SK-N-MC (cell line): ENCODE measurements around the gene SPATA17.

Experiments used
- DNase-seq: peaks from one replicate; pipeline ENCODE4 v3.0.0-alpha.2; 2011; ENCODE audit warnings: low read depth, low spot score
- H3K27ac ChIP-seq: fragments of 200-600 bp; sonication (generic); 2 replicates; pipeline ENCODE4 v1.5.1; 2016; ENCODE audit warnings: mixed run types
- H3K36me3 ChIP-seq: fragments of 200-600 bp; sonication (generic); 2 replicates; pipeline ENCODE4 v1.6.1; 2017; ENCODE audit warnings: antibody characterized with exemption, low read length, mixed read lengths; ENCODE audit not compliant: insufficient read depth
- H3K4me3 ChIP-seq: fragments of 200-600 bp; sonication (generic); 2 replicates; pipeline ENCODE4 v1.5.1; 2016
- H3K9ac ChIP-seq: fragments of 200-600 bp; sonication (generic); 2 replicates; pipeline ENCODE4 v1.8.0; 2017; ENCODE audit warnings: mixed run types, mixed read lengths; ENCODE audit not compliant: insufficient read length
- H3K9me3 ChIP-seq: fragments of 200-600 bp; sonication (generic); 2 replicates; pipeline ENCODE4 v1.6.1; 2017; ENCODE audit warnings: low read depth, mild to moderate bottlenecking, antibody characterized with exemption, low read length, moderate library complexity, mixed read lengths
- EZH2 ChIP-seq: fragments of 200-600 bp; sonication (generic); IDR thresholded peaks from one replicate; pipeline ENCODE4 v1.6.1; 2017; ENCODE audit warnings: antibody characterized with exemption
- FOXP2 ChIP-seq: optimal IDR thresholded peaks from 2 replicates; pipeline ENCODE3; 2011; ENCODE audit warnings: mild to moderate bottlenecking, moderate library complexity; ENCODE audit not compliant: insufficient read depth; ENCODE audit errors: extremely low read length, control extremely low read depth
- POLR2AphosphoS5 ChIP-seq: IDR thresholded peaks from 2 replicates; pipeline ENCODE4 v1.6.1; 2012; ENCODE audit warnings: mild to moderate bottlenecking, low read depth, low read length, borderline replicate concordance

SPATA17 gene

DNA sequence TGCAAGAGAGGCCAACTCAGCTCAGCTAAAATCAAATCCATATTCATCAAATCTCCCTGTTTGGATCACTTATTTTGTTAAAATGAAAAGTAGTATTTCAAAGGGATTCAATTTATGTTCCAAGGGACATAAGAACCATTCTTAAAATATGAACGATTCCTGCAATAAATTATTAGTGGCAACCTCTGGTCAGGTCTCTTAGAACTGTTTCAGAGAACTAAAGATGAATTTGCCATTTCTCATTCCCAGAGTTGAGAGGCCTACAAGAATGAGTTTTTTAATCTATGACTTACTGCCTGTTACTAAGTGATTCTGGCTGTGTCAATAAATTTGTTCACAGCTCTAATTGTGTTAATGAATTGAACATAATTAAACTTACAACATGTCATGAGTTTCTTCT lies 268.5 kb downstream of the SPATA17 start:
- TF ChIP-seq FOXP2 (no peak), POLR2AphosphoS5 (no peak), EZH2 (no peak)
- Histone ChIP-seq H3K36me3 (no peaks in the 10 kb centered on the region), H3K4me3 (no peak overlapping the region), H3K9me3 (no peaks in the 10 kb centered on the region), H3K9ac (no peak overlapping the region), H3K27ac (no peak overlapping the region)
- DNase-seq = no peak

DNA sequence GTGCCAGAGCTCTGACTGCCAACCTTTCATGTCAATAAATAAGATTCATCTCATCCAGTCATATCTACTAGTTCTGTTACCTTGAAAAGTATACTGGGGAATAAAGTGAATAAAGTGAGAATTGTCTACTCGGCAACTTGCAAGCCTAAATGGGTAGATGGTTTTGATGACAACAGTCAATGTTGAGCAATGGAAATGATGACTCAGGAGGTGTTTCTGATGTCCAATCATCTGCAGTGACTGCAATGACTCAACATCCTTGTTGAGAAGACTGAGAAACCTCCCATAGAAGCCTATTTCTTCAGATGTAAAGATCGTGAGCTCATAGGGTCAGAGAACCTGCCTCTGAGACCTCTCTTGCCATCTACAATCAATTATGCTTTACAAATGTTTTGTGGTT lies 276.4 kb downstream of the SPATA17 start:
- TF ChIP-seq POLR2AphosphoS5 = no peak
- no peak for TF ChIP-seq EZH2
- no peak for TF ChIP-seq FOXP2
- no peaks in the 10 kb centered on the region for H3K9me3 ChIP-seq
- DNase-seq = no peak
- no peak overlapping the region for H3K9ac ChIP-seq
- H3K36me3 ChIP-seq = no peaks in the 10 kb centered on the region
- no peak overlapping the region for H3K4me3 ChIP-seq
- no peak overlapping the region for H3K27ac ChIP-seq

DNA sequence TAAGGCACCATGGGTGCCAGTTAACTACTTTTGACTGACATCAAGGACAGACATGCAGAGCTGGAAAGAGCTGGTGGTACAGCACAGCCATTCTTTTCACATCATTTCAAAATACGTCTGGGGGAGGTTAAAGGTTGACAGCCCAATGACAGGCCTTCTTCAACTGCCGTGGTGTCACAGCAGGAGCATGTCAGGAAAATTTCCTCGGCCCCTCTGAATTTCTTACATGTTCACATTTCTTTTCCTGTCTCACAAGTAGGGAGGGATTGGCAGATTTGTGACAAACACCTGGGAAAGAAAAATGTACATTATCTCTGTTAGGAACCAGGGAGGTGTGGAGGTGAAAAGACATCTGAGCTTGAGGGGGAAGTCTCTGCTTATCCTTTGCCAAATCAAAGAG lies 279.1 kb downstream of the SPATA17 start:
- Histone ChIP-seq H3K9me3 (no peaks in the 10 kb centered on the region), H3K9ac (no peak overlapping the region), H3K4me3 (no peak overlapping the region), H3K27ac (no peak overlapping the region), H3K36me3 (no peaks in the 10 kb centered on the region)
- no peak for TF ChIP-seq EZH2
- TF ChIP-seq FOXP2 = no peak
- no peak for TF ChIP-seq POLR2AphosphoS5
- no peak for DNase-seq

- Histone ChIP-seq H3K36me3 (no peaks in the 10 kb centered on the region), H3K27ac (no peak overlapping the region)
- DNase-seq = no peak
Observed at GRCh38 chr1:217910791-217911320, 279.7 kb downstream of the SPATA17 start.

GRCh38 chr1:217911908-217912307 lies 280.8 kb downstream of the SPATA17 start:
- DNase-seq = peak; percentile 5
- Histone ChIP-seq H3K9ac (no peak overlapping the region), H3K36me3 (no peaks in the 10 kb centered on the region), H3K9me3 (no peaks in the 10 kb centered on the region), H3K4me3 (no peak overlapping the region), H3K27ac (no peak overlapping the region)
- TF ChIP-seq POLR2AphosphoS5 = no peak
- TF ChIP-seq FOXP2 = no peak
- no peak for TF ChIP-seq EZH2

More at GRCh38 chr1:217910791-217911320, 279.7 kb downstream of the SPATA17 start:
- no peak overlapping the region for H3K4me3 ChIP-seq
- no peak overlapping the region for H3K9ac ChIP-seq
- no peaks in the 10 kb centered on the region for H3K9me3 ChIP-seq
- TF ChIP-seq FOXP2 (no peak), EZH2 (no peak), POLR2AphosphoS5 (no peak)

- Histone ChIP-seq H3K4me3 (no peak overlapping the region), H3K36me3 (no peaks in the 10 kb centered on the region), H3K27ac (no peak overlapping the region), H3K9ac (no peak overlapping the region), H3K9me3 (no peaks in the 10 kb centered on the region)
- TF ChIP-seq EZH2 = no peak
- no peak for TF ChIP-seq POLR2AphosphoS5
- TF ChIP-seq FOXP2 = no peak
- DNase-seq = no peak
Observed at GRCh38 chr1:217917281-217917887, 286.2 kb downstream of the SPATA17 start.

DNA sequence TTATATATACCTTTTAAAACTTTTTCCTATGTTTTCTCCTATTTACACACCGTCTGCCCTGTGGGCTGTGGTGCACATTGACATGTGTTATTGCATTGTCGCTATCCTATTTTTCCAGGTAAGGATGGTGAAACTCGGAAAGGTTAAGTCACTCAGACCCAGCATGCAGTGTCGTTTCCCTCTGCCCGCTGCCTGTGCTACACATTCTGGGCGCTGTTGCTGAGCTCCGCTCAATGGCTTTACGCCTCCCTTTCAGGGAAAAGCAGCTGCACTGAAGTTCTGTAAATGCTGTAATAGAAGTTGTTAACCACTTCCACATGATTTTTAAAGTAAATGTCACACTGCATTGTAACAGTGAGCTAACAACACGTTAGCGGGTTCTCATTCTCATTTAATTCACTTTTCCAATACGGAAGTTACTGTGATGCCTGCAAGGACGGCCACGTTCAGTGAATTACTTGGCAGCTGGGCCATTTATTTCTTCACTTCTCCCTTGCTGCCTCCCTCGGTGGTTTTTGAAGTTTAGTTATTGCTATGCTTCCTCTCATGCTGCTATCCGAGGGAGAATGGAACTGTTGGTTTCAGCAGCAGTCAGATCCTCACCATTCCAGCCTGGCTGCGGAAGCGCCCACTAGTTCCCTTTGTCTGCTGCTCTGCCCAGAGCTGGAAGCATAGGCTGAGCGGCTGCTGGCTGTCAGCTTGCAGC lies 288.7 kb downstream of the SPATA17 start:
- Histone ChIP-seq H3K9ac (no peak overlapping the region), H3K9me3 (no peaks in the 10 kb centered on the region), H3K36me3 (no peaks in the 10 kb centered on the region), H3K4me3 (no peak overlapping the region), H3K27ac (no peak overlapping the region)
- TF ChIP-seq POLR2AphosphoS5 = no peak
- TF ChIP-seq FOXP2 = no peak
- TF ChIP-seq EZH2 = no peak
- no peak for DNase-seq
